Psoas muscle (tissue), 8 donors: ENCODE results near the gene IRAK1. TPM values are rescaled to one million over a fixed set of nuclear protein-coding genes. Genes with fewer than 3 reads are reported as not detected.

ENCODE experiments used
- ATAC-seq, 4 donors: fragments of 200-7000 bp; cut with Tn5 transposase; one replicate each; pipeline ENCODE4 v1.9.1; 2020; ENCODE audit warnings: moderate library complexity in 3 of 4, mild to moderate bottlenecking in 2 of 4
- DNase-seq, 2 donors: peaks; one replicate each; pipeline ENCODE4 v3.0.0-alpha.2; 2020
- H3K27ac ChIP-seq: fragments of 200-600 bp; one replicate; pipeline ENCODE4 v1.8.0; 2022
- H3K27me3 ChIP-seq, 3 donors: fragments of 200-600 bp in 1 of 3; one replicate each; pipeline versions ENCODE4 v1.6.1 to v1.8.0; 2013 to 2022; ENCODE audit warnings: low read length in 2 of 3, mild to moderate bottlenecking in 2 of 3, moderate library complexity in 1 of 3; ENCODE audit not compliant: insufficient read depth in 3 of 3
- H3K36me3 ChIP-seq, 2 donors: fragments of 200-600 bp in 1 of 2; one replicate each; pipeline versions ENCODE4 v1.6.1 to v1.8.0; 2013 to 2022; ENCODE audit warnings: low read depth in 1 of 2, mild to moderate bottlenecking in 1 of 2, moderate library complexity in 1 of 2; ENCODE audit not compliant: insufficient read depth in 1 of 2
- H3K4me1 ChIP-seq: fragments of 200-600 bp; one replicate; pipeline ENCODE4 v1.8.0; 2022
- H3K4me3 ChIP-seq: fragments of 200-600 bp; one replicate; pipeline ENCODE4 v1.8.0; 2022; ENCODE audit warnings: mild to moderate bottlenecking
- H3K9me3 ChIP-seq: fragments of 200-600 bp; one replicate; pipeline ENCODE4 v1.8.0; 2022
- CTCF ChIP-seq: fragments of 200-600 bp; IDR thresholded peaks from one replicate; pipeline ENCODE4 v1.8.0; 2022; ENCODE audit warnings: antibody characterized with exemption
- WGBS, 3 donors: extraction: QIAGEN DNeasy Blood & Tissue Kit; methylation state at CpG; one replicate each; pipeline versions ENCODE4 v1.1.6 to v1.1.7; 2013; 5-methylcytosine and 5-hydroxymethylcytosine counted together
- intact Hi-C, 2 donors: fragments of 100-400 bp; cut with DNase I; formaldehyde crosslinking; loops; one replicate each; pipeline versions ENCODE4 v1.11.0 to v1.14.2; 2022
- polyA plus RNA-seq, 3 donors: library from polyadenylated mRNA; stranded (reverse); fragments of 200-250 nt; gene quantifications; one replicate each; pipeline ENCODE4 v1.2.3, GENCODE V29; 2013
- total RNA-seq, 4 donors: library from RNA; stranded (reverse); fragmentation: NEBNext Ultra II Directional in 2 of 4; extraction: Animal tissue kit (Norgen Biotek cat#: 25700) in 2 of 4; gene quantifications; one replicate each; pipeline versions ENCODE4 v1.2.1 to v1.2.4, GENCODE V29; 2021 to 2023
- donor health status: healthy with polysubstance abuse.
- donor health status: DM: no; HTN: no; CAD: no; lungs with moderate emphysema.
- donor health status: Bipolar disorder and iron deficiency.
- donor health status: healthy.
- donor health status: DM: yes; HTN: yes; CAD: no.
- donor health status: DM: no; HTN: no; CAD: no.
- donor health status: DM: no; HTN: no; CAD: no.
- donor health status: DM: yes; HTN: yes; CAD: no.

IRAK1 gene
- total and polyA plus RNA-seq, 7 donors: 56.1 to 368 (median 127) TPM

GRCh38 chrX:153968255-153968654 lies 51.4 kb downstream of the IRAK1 start:
- peak in 1 of 2 donors; percentile 48 for DNase-seq
- H3K4me3 ChIP-seq: peak overlapping the region; percentile 80
- no peak for TF ChIP-seq CTCF
- H3K27ac ChIP-seq: peak overlapping the region; percentile 86
- H3K27me3 ChIP-seq: no peaks in the 10 kb centered on the region
- WGBS, 3 donors: 19 to 62% (median 28%) methylated on average over 9 of the region's 9 CpGs
- no peaks in the 10 kb centered on the region for H3K9me3 ChIP-seq
- intact Hi-C loops: loop anchor here in 1 of 2 donors (5.0 kb wide), 1 partner anchor 186 kb away; the partner anchor contains the start of gene SRPK3
- peaks cover 2 to 13% of the 10 kb centered on the region in 2 donors for H3K36me3 ChIP-seq
- H3K4me1 ChIP-seq: peaks cover 49% of the 10 kb centered on the region
- ATAC-seq: no peak

GRCh38 chrX:153967536-153968224 lies 52.0 kb downstream of the IRAK1 start:
- ATAC-seq (no peak), DNase-seq (no peak)
- peak overlapping the region; percentile 86 for H3K27ac ChIP-seq
- peaks cover 2 to 18% of the 10 kb centered on the region in 2 donors for H3K36me3 ChIP-seq
- no peaks in the 10 kb centered on the region for H3K27me3 ChIP-seq
- no peak for TF ChIP-seq CTCF
- H3K9me3 ChIP-seq: no peaks in the 10 kb centered on the region
- peak overlapping the region; percentile 80 for H3K4me3 ChIP-seq
- intact Hi-C loops: loop anchor here in 1 of 2 donors (5.0 kb wide), 1 partner anchor 185 kb away; the partner anchor contains the start of gene SRPK3
- 41 to 72% (median 43%) methylated on average over 12 to 16 of the region's 16 CpGs for WGBS, 3 donors
- peaks cover 49% of the 10 kb centered on the region for H3K4me1 ChIP-seq

- DNase-seq: peak in 1 of 2 donors; percentile 49
- H3K27ac ChIP-seq: peak overlapping the region; percentile 86
- no peaks in the 10 kb centered on the region for H3K27me3 ChIP-seq
- ATAC-seq: no peak
- no peaks in the 10 kb centered on the region for H3K9me3 ChIP-seq
- intact Hi-C loops: loop anchor here in 1 of 2 donors (5.0 kb wide), 1 partner anchor 185 kb away; the partner anchor contains the start of gene SRPK3
- peak overlapping the region; percentile 80 for H3K4me3 ChIP-seq
- H3K4me1 ChIP-seq: peaks cover 49% of the 10 kb centered on the region
- H3K36me3 ChIP-seq: peaks cover 2 to 25% of the 10 kb centered on the region in 2 donors
- TF ChIP-seq CTCF: no peak
- WGBS, 3 donors: 55 to 75% (median 73%) methylated on average over 12 to 14 of the region's 14 CpGs
Observed at GRCh38 chrX:153966841-153967535, 52.7 kb downstream of the IRAK1 start.

GRCh38 chrX:153966283-153966688 lies 53.4 kb downstream of the IRAK1 start:
- DNase-seq (peak; percentile 50 to 82), ATAC-seq (peak; percentile 27 to 63 (median 54))
- intact Hi-C loops: loop anchor here in 1 of 2 donors (5.0 kb wide), 1 partner anchor 184 kb away; the partner anchor contains the start of gene SRPK3
- no peak for TF ChIP-seq CTCF
- peaks cover 2 to 32% of the 10 kb centered on the region in 2 donors for H3K36me3 ChIP-seq
- H3K4me1 ChIP-seq: peaks cover 49% of the 10 kb centered on the region
- H3K9me3 ChIP-seq: no peaks in the 10 kb centered on the region
- 30 to 64% (median 37%) methylated on average over 6 to 15 of the region's 15 CpGs for WGBS, 3 donors
- peak overlapping the region; percentile 86 for H3K27ac ChIP-seq
- H3K4me3 ChIP-seq: peak overlapping the region; percentile 80
- no peaks in the 10 kb centered on the region for H3K27me3 ChIP-seq
